ENCODE data around the gene CAPZB. TPM values are rescaled to one million over a fixed set of nuclear protein-coding genes. Genes with fewer than 3 reads are reported as not detected.

The CAPZB gene
- polyA plus RNA-seq, 1 donor from 2014 or later = 159 TPM

DNA sequence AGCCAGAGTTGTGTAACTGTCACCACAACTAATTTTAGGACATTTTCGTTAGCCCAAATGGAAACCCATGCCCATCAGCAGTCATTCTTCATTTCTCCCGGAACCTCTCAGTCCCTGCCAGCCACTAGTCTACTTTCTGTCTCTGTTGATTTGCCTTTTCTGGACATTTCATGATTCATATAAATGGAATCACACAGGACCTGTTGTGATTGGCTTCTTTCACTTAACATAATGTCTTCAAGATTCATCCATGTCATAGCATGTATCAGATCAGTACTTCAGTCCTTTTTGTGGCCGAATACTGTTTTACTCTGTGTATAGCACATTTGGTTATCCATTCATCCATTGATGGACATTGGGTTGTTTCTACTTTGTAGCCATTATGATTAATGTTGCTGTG, 166.1 kb downstream of the CAPZB start:
- no peak overlapping the region for H3K9ac ChIP-seq (ENCODE audit: low read length)
- no peak overlapping the region for H2AFZ ChIP-seq (ENCODE audit: low read depth, low read length)
- no peak for TF ChIP-seq RAD21 (conservative IDR thresholded peaks at IDR 0.05)

DNA sequence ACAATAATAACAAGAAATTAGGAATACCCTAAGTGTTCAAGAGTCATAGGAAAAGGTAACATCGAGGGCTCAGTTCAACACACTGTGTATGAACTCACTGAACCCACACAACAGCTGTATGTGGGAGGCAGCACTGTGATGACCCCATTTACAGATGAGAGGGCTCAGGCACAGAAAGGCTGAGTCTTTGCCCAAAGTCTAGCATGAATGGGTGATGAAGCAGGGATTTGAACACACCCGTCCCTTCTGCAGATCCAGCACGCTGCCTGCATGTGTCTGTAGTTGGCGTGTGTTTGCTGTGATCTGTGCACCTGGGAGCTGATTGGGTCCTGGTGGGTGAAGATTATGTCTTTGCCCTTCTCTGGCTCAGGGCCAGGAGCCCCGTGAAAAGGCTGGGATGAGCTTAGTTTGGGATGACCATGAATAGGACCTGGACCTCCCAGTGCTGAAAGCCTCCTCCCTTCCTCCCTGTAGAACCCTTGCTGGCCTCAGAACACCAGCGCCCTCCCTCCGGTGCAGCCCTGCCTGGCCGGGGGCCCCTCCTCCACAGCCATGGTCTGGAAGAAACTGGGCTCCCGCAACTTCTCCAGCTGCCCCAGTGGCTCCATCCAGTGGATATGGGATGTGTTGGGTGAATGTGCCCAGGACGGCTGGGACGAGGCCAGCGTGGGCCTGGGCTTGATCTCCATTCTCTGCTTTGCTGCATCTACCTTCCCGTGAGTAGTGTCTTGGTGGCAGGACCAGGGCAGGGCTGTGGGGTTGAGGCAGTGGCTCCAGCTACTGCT, 168.0 kb downstream of the CAPZB start:
- Histone ChIP-seq H3K79me2 (replicated peaks; ENCODE audit: insufficient read depth, low read length) (peaks cover 6% of the 10 kb centered on the region), H3K9me2 (ENCODE audit: insufficient read depth, low read length) (no peaks in the 10 kb centered on the region), H3K4me2 (ENCODE audit: low read length) (no peak overlapping the region), H3K9ac (ENCODE audit: low read length) (no peak overlapping the region), H4K20me1 (ENCODE audit: insufficient read depth) (no peaks in the 10 kb centered on the region), H3K27me3 (ENCODE audit: insufficient read depth, low read depth, low read length) (no peaks in the 10 kb centered on the region), H3K36me3 (ENCODE audit: insufficient read depth, low read length) (no peaks in the 10 kb centered on the region), H3K4me3 (ENCODE audit: low read length) (no peak overlapping the region), H3F3A (ENCODE audit: insufficient read depth, low read length, poor library complexity, severe bottlenecking) (no peaks in the 10 kb centered on the region), H3K27ac (ENCODE audit: low read length) (no peak overlapping the region), H3K9me3 (ENCODE audit: low read length) (no peaks in the 10 kb centered on the region), H2AFZ (ENCODE audit: low read depth, low read length) (no peak overlapping the region)
- TF ChIP-seq TAF1 (IDR thresholded peaks at IDR 0.05; ENCODE audit: low read depth) = no peak
- TF ChIP-seq RAD21 (conservative IDR thresholded peaks at IDR 0.05) = no peak
- no peak for TF ChIP-seq POLR2AphosphoS5 (IDR thresholded peaks at IDR 0.05)
- TF ChIP-seq, protein P1, sequence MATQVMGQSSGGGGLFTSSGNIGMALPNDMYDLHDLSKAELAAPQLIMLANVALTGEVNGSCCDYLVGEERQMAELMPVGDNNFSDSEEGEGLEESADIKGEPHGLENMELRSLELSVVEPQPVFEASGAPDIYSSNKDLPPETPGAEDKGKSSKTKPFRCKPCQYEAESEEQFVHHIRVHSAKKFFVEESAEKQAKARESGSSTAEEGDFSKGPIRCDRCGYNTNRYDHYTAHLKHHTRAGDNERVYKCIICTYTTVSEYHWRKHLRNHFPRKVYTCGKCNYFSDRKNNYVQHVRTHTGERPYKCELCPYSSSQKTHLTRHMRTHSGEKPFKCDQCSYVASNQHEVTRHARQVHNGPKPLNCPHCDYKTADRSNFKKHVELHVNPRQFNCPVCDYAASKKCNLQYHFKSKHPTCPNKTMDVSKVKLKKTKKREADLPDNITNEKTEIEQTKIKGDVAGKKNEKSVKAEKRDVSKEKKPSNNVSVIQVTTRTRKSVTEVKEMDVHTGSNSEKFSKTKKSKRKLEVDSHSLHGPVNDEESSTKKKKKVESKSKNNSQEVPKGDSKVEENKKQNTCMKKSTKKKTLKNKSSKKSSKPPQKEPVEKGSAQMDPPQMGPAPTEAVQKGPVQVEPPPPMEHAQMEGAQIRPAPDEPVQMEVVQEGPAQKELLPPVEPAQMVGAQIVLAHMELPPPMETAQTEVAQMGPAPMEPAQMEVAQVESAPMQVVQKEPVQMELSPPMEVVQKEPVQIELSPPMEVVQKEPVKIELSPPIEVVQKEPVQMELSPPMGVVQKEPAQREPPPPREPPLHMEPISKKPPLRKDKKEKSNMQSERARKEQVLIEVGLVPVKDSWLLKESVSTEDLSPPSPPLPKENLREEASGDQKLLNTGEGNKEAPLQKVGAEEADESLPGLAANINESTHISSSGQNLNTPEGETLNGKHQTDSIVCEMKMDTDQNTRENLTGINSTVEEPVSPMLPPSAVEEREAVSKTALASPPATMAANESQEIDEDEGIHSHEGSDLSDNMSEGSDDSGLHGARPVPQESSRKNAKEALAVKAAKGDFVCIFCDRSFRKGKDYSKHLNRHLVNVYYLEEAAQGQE (IDR thresholded peaks at IDR 0.05; ENCODE audit: borderline replicate concordance) = no peak
- no peak for TF ChIP-seq EP300 (conservative IDR thresholded peaks at IDR 0.05; ENCODE audit: poor library complexity, severe bottlenecking)
- no peak for TF ChIP-seq SMC3 (conservative IDR thresholded peaks at IDR 0.05; ENCODE audit: poor library complexity)
- no peak for TF ChIP-seq MXI1 (conservative IDR thresholded peaks at IDR 0.05; ENCODE audit: poor library complexity, severe bottlenecking)
- no peak for TF ChIP-seq EZH2 (IDR thresholded peaks at IDR 0.05; ENCODE audit: borderline replicate concordance, insufficient read depth, low read length, poor library complexity, severe bottlenecking)
- TF ChIP-seq, protein P2, sequence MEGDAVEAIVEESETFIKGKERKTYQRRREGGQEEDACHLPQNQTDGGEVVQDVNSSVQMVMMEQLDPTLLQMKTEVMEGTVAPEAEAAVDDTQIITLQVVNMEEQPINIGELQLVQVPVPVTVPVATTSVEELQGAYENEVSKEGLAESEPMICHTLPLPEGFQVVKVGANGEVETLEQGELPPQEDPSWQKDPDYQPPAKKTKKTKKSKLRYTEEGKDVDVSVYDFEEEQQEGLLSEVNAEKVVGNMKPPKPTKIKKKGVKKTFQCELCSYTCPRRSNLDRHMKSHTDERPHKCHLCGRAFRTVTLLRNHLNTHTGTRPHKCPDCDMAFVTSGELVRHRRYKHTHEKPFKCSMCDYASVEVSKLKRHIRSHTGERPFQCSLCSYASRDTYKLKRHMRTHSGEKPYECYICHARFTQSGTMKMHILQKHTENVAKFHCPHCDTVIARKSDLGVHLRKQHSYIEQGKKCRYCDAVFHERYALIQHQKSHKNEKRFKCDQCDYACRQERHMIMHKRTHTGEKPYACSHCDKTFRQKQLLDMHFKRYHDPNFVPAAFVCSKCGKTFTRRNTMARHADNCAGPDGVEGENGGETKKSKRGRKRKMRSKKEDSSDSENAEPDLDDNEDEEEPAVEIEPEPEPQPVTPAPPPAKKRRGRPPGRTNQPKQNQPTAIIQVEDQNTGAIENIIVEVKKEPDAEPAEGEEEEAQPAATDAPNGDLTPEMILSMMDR (IDR thresholded peaks at IDR 0.05; ENCODE audit: poor library complexity, severe bottlenecking) = no peak

More for the DNA sequence above, 166.1 kb downstream of the CAPZB start:
- no peaks in the 10 kb centered on the region for H3F3A ChIP-seq (ENCODE audit: insufficient read depth, low read length, poor library complexity, severe bottlenecking)
- H3K36me3 ChIP-seq (ENCODE audit: insufficient read depth, low read length) = no peaks in the 10 kb centered on the region
- no peaks in the 10 kb centered on the region for H3K27me3 ChIP-seq (ENCODE audit: insufficient read depth, low read depth, low read length)
- no peak overlapping the region for H3K27ac ChIP-seq (ENCODE audit: low read length)
- H3K4me2 ChIP-seq (ENCODE audit: low read length) = no peak overlapping the region
- no peaks in the 10 kb centered on the region for H3K9me2 ChIP-seq (ENCODE audit: insufficient read depth, low read length)
- no peaks in the 10 kb centered on the region for H4K20me1 ChIP-seq (ENCODE audit: insufficient read depth)
- H3K79me2 ChIP-seq (replicated peaks; ENCODE audit: insufficient read depth, low read length) = no peaks in the 10 kb centered on the region
- H3K9me3 ChIP-seq (ENCODE audit: low read length) = no peaks in the 10 kb centered on the region
- no peak overlapping the region for H3K4me3 ChIP-seq (ENCODE audit: low read length)
